Panc1 (cell line): ENCODE data around the gene CEP131.

Source experiments
- POLR2AphosphoS5 ChIP-seq: IDR thresholded peaks from 2 replicates; pipeline ENCODE4 v1.6.1; 2012; ENCODE audit warnings: mild to moderate bottlenecking, low read depth, low read length, moderate library complexity
- TCF7L2 ChIP-seq: IDR thresholded peaks from 2 replicates; pipeline ENCODE4 v1.6.1; 2011; ENCODE audit warnings: mild to moderate bottlenecking, low read depth, low read length, inconsistent platforms
- TF ChIP-seq, protein P1 (sequence below): fragments of 450-650 bp; IDR thresholded peaks from 2 replicates; pipeline ENCODE4 v1.5.1; 2017; ENCODE audit warnings: mild to moderate bottlenecking

DNA sequence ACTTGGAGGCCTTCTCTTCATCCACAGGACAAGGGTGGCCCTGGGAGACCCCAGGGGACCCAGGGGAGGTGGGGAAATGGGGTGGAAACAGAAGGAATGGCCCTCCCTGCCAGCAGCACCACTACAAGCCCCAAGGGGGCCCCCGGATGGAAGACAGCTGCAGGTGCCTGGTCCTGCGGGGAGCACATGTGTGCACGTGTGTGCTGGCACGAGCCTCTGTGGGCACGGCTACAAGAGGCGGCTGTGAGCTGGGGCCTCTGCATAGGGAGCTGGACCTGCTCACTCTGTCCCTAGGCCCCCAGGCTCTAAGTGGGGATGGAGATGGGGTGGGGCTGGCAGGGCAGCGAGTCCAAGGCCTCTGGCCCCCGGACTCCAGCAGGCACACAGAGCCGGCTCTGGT, 43.5 kb downstream of the CEP131 start:
- no peak for TF ChIP-seq POLR2AphosphoS5
- TF ChIP-seq, protein P1, sequence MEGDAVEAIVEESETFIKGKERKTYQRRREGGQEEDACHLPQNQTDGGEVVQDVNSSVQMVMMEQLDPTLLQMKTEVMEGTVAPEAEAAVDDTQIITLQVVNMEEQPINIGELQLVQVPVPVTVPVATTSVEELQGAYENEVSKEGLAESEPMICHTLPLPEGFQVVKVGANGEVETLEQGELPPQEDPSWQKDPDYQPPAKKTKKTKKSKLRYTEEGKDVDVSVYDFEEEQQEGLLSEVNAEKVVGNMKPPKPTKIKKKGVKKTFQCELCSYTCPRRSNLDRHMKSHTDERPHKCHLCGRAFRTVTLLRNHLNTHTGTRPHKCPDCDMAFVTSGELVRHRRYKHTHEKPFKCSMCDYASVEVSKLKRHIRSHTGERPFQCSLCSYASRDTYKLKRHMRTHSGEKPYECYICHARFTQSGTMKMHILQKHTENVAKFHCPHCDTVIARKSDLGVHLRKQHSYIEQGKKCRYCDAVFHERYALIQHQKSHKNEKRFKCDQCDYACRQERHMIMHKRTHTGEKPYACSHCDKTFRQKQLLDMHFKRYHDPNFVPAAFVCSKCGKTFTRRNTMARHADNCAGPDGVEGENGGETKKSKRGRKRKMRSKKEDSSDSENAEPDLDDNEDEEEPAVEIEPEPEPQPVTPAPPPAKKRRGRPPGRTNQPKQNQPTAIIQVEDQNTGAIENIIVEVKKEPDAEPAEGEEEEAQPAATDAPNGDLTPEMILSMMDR, result no peak
- TF ChIP-seq TCF7L2, result no peak
